SK-N-MC (cell line): Measurements from ENCODE around the gene HS3ST2.

Experiments
- EZH2 ChIP-seq: fragments of 200-600 bp; sonication (generic); IDR thresholded peaks from one replicate; pipeline ENCODE4 v1.6.1; 2017; ENCODE audit warnings: antibody characterized with exemption
- POLR2AphosphoS5 ChIP-seq: IDR thresholded peaks from 2 replicates; pipeline ENCODE4 v1.6.1; 2012; ENCODE audit warnings: mild to moderate bottlenecking, low read depth, low read length, borderline replicate concordance

GRCh38 chr16:22890976-22891375, 77.0 kb downstream of the HS3ST2 start:
- TF ChIP-seq EZH2: no peak
- no peak for TF ChIP-seq POLR2AphosphoS5
